ENCODE data around the gene TSPAN8.

- TF ChIP-seq CTCF (IDR thresholded peaks at IDR 0.05) (no peak), POLR2A (IDR thresholded peaks at IDR 0.05) (no peak), POLR2AphosphoS5 (IDR thresholded peaks at IDR 0.05; ENCODE audit: insufficient read depth in 1 of 2, low read depth in 1 of 2) (no peak)
Observed at GRCh38 chr12:71130521-71131069, 27.2 kb downstream of the TSPAN8 start.
